Right lobe of liver (tissue), 4 donors: ENCODE data around the gene SNX9.

Source experiments
- POLR2A ChIP-seq: fragments of 450-650 bp; IDR thresholded peaks from one replicate; pipeline ENCODE4 v1.6.1; 2017; ENCODE audit warnings: antibody characterized with exemption, mild to moderate bottlenecking
- TF ChIP-seq, protein P1 (sequence below), 4 donors: fragments of 200-600 bp in 3 of 4; fragments of 450-650 bp in 1 of 4; IDR thresholded peaks; one replicate each; pipeline versions ENCODE4 v1.5.1 to v1.8.0; 2016 to 2022; ENCODE audit warnings: antibody characterized with exemption in 4 of 4, mild to moderate bottlenecking in 2 of 4
- donor health status: DM: no; HTN: no; CAD: no.
- donor health status: DM: no; HTN: no; CAD: no.
- donor health status: DM: no; HTN: yes; CAD: no.

DNA sequence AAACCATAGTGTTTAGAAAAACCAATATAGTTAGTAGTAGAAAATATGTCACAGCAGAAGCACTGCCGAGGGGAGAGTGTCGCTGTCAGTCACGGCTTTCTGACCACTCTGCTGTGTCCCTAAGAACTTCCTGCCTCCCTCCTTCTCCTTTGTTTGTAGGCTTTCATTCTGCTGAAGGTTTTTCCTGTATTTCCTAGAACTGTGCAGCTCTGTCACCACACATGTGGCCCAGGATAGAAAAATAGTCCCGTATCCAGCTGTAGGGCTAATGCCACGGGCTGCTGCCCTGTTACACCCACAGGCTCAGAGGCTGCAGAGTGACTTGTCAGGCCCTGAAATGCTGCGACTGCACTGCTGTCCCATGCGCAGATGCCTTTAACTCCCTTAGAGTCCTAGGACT, 106.0 kb downstream of the SNX9 start:
- TF ChIP-seq, protein P1, sequence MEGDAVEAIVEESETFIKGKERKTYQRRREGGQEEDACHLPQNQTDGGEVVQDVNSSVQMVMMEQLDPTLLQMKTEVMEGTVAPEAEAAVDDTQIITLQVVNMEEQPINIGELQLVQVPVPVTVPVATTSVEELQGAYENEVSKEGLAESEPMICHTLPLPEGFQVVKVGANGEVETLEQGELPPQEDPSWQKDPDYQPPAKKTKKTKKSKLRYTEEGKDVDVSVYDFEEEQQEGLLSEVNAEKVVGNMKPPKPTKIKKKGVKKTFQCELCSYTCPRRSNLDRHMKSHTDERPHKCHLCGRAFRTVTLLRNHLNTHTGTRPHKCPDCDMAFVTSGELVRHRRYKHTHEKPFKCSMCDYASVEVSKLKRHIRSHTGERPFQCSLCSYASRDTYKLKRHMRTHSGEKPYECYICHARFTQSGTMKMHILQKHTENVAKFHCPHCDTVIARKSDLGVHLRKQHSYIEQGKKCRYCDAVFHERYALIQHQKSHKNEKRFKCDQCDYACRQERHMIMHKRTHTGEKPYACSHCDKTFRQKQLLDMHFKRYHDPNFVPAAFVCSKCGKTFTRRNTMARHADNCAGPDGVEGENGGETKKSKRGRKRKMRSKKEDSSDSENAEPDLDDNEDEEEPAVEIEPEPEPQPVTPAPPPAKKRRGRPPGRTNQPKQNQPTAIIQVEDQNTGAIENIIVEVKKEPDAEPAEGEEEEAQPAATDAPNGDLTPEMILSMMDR (IDR thresholded peaks at IDR 0.05) = no peak
- TF ChIP-seq POLR2A = no peak
